GM18526 (cell line): ENCODE data around the gene KIF1B.

ENCODE experiments used
- POLR2A ChIP-seq: IDR thresholded peaks from 3 replicates; pipeline ENCODE4 v1.6.1; 2011; ENCODE audit not compliant: insufficient read length; ENCODE audit errors: extremely low read depth

The KIF1B gene

GRCh38 chr1:10209905-10210810 is at the start of gene KIF1B:
Gene KIF1B, plus strand, starts transcription at chr1:10210570. Its CDS starts 21,759 bp downstream, at chr1:10232329.
- TF ChIP-seq POLR2A = peak; percentile 64

GRCh38 chr1:10160907-10161490 is 49.4 kb upstream of the KIF1B start:
- TF ChIP-seq POLR2A = no peak

GRCh38 chr1:10161541-10162290 is 48.7 kb upstream of the KIF1B start:
- TF ChIP-seq POLR2A = no peak

GRCh38 chr1:10168912-10169514 is 41.4 kb upstream of the KIF1B start:
- no peak for TF ChIP-seq POLR2A

GRCh38 chr1:10170239-10170574 is 40.2 kb upstream of the KIF1B start:
- no peak for TF ChIP-seq POLR2A

GRCh38 chr1:10171105-10171767 is 39.1 kb upstream of the KIF1B start:
- no peak for TF ChIP-seq POLR2A

GRCh38 chr1:10171995-10172669 is 38.2 kb upstream of the KIF1B start:
- TF ChIP-seq POLR2A = no peak

- no peak for TF ChIP-seq POLR2A
Measured at GRCh38 chr1:10173582-10173981, 36.8 kb upstream of the KIF1B start.

- TF ChIP-seq POLR2A = no peak
Measured at GRCh38 chr1:10177876-10178275, 32.5 kb upstream of the KIF1B start.

- no peak for TF ChIP-seq POLR2A
Measured at GRCh38 chr1:10178597-10179405, 31.6 kb upstream of the KIF1B start.

GRCh38 chr1:10179406-10180091 is 30.8 kb upstream of the KIF1B start:
- no peak for TF ChIP-seq POLR2A

GRCh38 chr1:10181154-10181553 is 29.2 kb upstream of the KIF1B start:
- TF ChIP-seq POLR2A = no peak

- TF ChIP-seq POLR2A = no peak
Measured at GRCh38 chr1:10185759-10186158, 24.6 kb upstream of the KIF1B start.
